GM23338 (cell line): ENCODE results near the gene EEPD1. TPM values are rescaled to one million over a fixed set of nuclear protein-coding genes. Genes with fewer than 3 reads are reported as not detected.

Experiments used
- ATAC-seq: fragments of 200-7000 bp; cut with Tn5 transposase; 3 replicates; pipeline ENCODE4 v1.9.1; 2020
- DNase-seq: peaks from one replicate; pipeline ENCODE4 v3.0.0-alpha.2; 2015; ENCODE audit warnings: low spot score
- H2AFZ ChIP-seq: fragments of 200-600 bp; sonication (generic); 2 replicates; pipeline ENCODE4 v1.8.0; 2016; ENCODE audit warnings: antibody characterized with exemption, mild to moderate bottlenecking, moderate library complexity
- H3F3A ChIP-seq: fragments of 200-600 bp; sonication (generic); replicated peaks from 2 replicates; pipeline ENCODE4 v1.8.0; 2017; ENCODE audit warnings: antibody characterized with exemption, mixed run types, low read depth
- H3K27ac ChIP-seq: fragments of 200-600 bp; sonication (generic); 2 replicates; pipeline ENCODE4 v1.6.1; 2016; ENCODE audit warnings: low read depth
- H3K27me3 ChIP-seq: fragments of 200-600 bp; sonication (generic); 2 replicates; pipeline ENCODE4 v1.8.0; 2016; ENCODE audit warnings: mild to moderate bottlenecking, mixed run types, moderate library complexity; ENCODE audit not compliant: insufficient read depth
- H3K36me3 ChIP-seq: fragments of 200-600 bp; sonication (generic); 2 replicates; pipeline ENCODE4 v1.8.0; 2016; ENCODE audit warnings: mild to moderate bottlenecking; ENCODE audit not compliant: insufficient read depth
- H3K4me1 ChIP-seq: fragments of 200-600 bp; sonication (generic); 2 replicates; pipeline ENCODE4 v1.8.0; 2016; ENCODE audit warnings: mild to moderate bottlenecking, moderate library complexity; ENCODE audit not compliant: insufficient read depth
- H3K4me2 ChIP-seq: fragments of 200-600 bp; sonication (generic); 2 replicates; pipeline ENCODE4 v1.7.1; 2017; ENCODE audit warnings: mixed run types
- H3K4me3 ChIP-seq: fragments of 200-600 bp; sonication (generic); 2 replicates; pipeline ENCODE4 v1.6.1; 2016; ENCODE audit warnings: mixed run types
- H3K79me2 ChIP-seq: fragments of 200-600 bp; sonication (generic); replicated peaks from 2 replicates; pipeline ENCODE4 v1.8.0; 2017; ENCODE audit warnings: mild to moderate bottlenecking; ENCODE audit not compliant: insufficient read depth
- H3K9me2 ChIP-seq: fragments of 200-600 bp; sonication (generic); 2 replicates; pipeline ENCODE4 v1.8.0; 2017; ENCODE audit not compliant: insufficient read depth
- H4K20me1 ChIP-seq: fragments of 200-600 bp; sonication (generic); replicated peaks from 2 replicates; pipeline ENCODE4 v1.8.0; 2017; ENCODE audit warnings: mild to moderate bottlenecking; ENCODE audit not compliant: insufficient read depth
- H3K27ac Mint-ChIP-seq: 2 replicates; pipeline ENCODE4 v1.8.0; 2020; ENCODE audit warnings: inconsistent platforms, mild to moderate bottlenecking, moderate library complexity, mixed read lengths
- H3K27me3 Mint-ChIP-seq: 3 replicates; pipeline ENCODE4 v1.8.0; 2022; ENCODE audit warnings: low read depth, mild to moderate bottlenecking, moderate library complexity, mixed read lengths, inconsistent platforms; ENCODE audit not compliant: insufficient read depth, poor library complexity
- H3K36me3 Mint-ChIP-seq: 3 replicates; pipeline ENCODE4 v1.8.0; 2021; ENCODE audit warnings: low read depth, mild to moderate bottlenecking, inconsistent platforms, moderate library complexity, mixed read lengths
- H3K4me1 Mint-ChIP-seq: 3 replicates; pipeline ENCODE4 v1.8.0; 2020; ENCODE audit warnings: mild to moderate bottlenecking, inconsistent platforms, mixed read lengths
- H3K4me3 Mint-ChIP-seq: 3 replicates; pipeline ENCODE4 v1.8.0; 2021; ENCODE audit warnings: moderate library complexity, mild to moderate bottlenecking, inconsistent platforms, mixed read lengths
- H3K9me3 Mint-ChIP-seq: 3 replicates; pipeline ENCODE4 v1.8.0; 2020; ENCODE audit warnings: moderate library complexity, mild to moderate bottlenecking, inconsistent platforms, mixed read lengths
- CREB1 ChIP-seq: fragments of 250-450 bp; sonication (Bioruptor Pico); IDR thresholded peaks from 2 replicates; pipeline ENCODE4 v1.5.0; 2020; ENCODE audit warnings: low read depth, mild to moderate bottlenecking, moderate library complexity
- CTCF ChIP-seq, 2 experiments: fragments of 200-600 bp in 1 of 2; sonication (generic) in 1 of 2; conservative IDR thresholded peaks; 2 replicates each; pipeline versions ENCODE4 v1.5.1 to v1.6.1; 2016 to 2017; ENCODE audit warnings: antibody characterized with exemption in 2 of 2, low read depth in 2 of 2, mild to moderate bottlenecking in 2 of 2, moderate library complexity in 1 of 2
- ETS1 ChIP-seq: IDR thresholded peaks from 2 replicates; pipeline ENCODE4 v1.6.1; 2016; ENCODE audit warnings: antibody characterized with exemption
- EZH2phosphoT487 ChIP-seq: fragments of 200-600 bp; sonication (generic); IDR thresholded peaks from one replicate; pipeline ENCODE4 v1.8.1; 2018; ENCODE audit warnings: antibody characterized with exemption; ENCODE audit not compliant: unreplicated experiment
- JUNB ChIP-seq: IDR thresholded peaks from one replicate; pipeline ENCODE4 v1.6.1; 2016; ENCODE audit warnings: antibody characterized with exemption; ENCODE audit not compliant: unreplicated experiment
- NANOG ChIP-seq: IDR thresholded peaks from 2 replicates; pipeline ENCODE4 v1.6.1; 2016; ENCODE audit warnings: antibody characterized with exemption, borderline replicate concordance
- POLR2AphosphoS5 ChIP-seq: IDR thresholded peaks from 2 replicates; pipeline ENCODE4 v1.6.1; 2016; ENCODE audit warnings: antibody characterized with exemption, low read depth
- REST ChIP-seq: IDR thresholded peaks from one replicate; pipeline ENCODE4 v1.6.1; 2018; ENCODE audit warnings: antibody characterized with exemption; ENCODE audit not compliant: unreplicated experiment
- STAT1 ChIP-seq: IDR thresholded peaks from one replicate; pipeline ENCODE4 v1.6.1; 2016; ENCODE audit warnings: antibody characterized with exemption; ENCODE audit not compliant: unreplicated experiment
- ZNF114 ChIP-seq: fragments of 250-450 bp; sonication (Bioruptor Pico); IDR thresholded peaks from 2 replicates; pipeline ENCODE4 v1.5.0; 2020; ENCODE audit warnings: mild to moderate bottlenecking, moderate library complexity
- ZNF462 ChIP-seq: fragments of 250-450 bp; sonication (Bioruptor Pico); IDR thresholded peaks from 2 replicates; pipeline ENCODE4 v1.5.0; 2020; ENCODE audit warnings: mild to moderate bottlenecking, moderate library complexity
- polyA plus RNA-seq: library from polyadenylated mRNA; unstranded; fragments of >200 nt; fragmentation: Nextera tagmentation; extraction: Ambion mirVana; gene quantifications from 2 replicates; pipeline ENCODE4 v1.2.1, GENCODE V29; 2016
- total RNA-seq: library from RNA; depleted of rRNA; stranded (reverse); fragments of >200 nt; shearing (Covaris generic); gene quantifications from 2 replicates; pipeline ENCODE4 v1.2.3, GENCODE V29; 2014

The EEPD1 gene
- total and polyA plus RNA-seq, 2 experiments from 2014 or later = 4.1 to 17.1 TPM

- TF ChIP-seq CTCF (conservative IDR thresholded peaks at IDR 0.05; ENCODE audit: low read depth in 2 of 2) (no peak), ZNF114 (CRISPR knock-in tag) (no peak), CREB1 (CRISPR knock-in tag) (no peak), REST (no peak), ETS1 (no peak), STAT1 (no peak), ZNF462 (no peak), POLR2AphosphoS5 (no peak), EZH2phosphoT487 (no peak), JUNB (no peak), NANOG (no peak)
- no peaks in the 10 kb centered on the region for H3K36me3 ChIP-seq
- H3K9me2 ChIP-seq = no peaks in the 10 kb centered on the region
- no peaks in the 10 kb centered on the region for H3K27me3 Mint-ChIP-seq
- no peaks in the 10 kb centered on the region for H3K27me3 ChIP-seq
- H3K27ac ChIP-seq = no peak overlapping the region
- H3K79me2 ChIP-seq = no peaks in the 10 kb centered on the region
- H3K36me3 Mint-ChIP-seq = no peaks in the 10 kb centered on the region
- no peaks in the 10 kb centered on the region for H4K20me1 ChIP-seq
- H3F3A ChIP-seq = no peaks in the 10 kb centered on the region
- no peak overlapping the region for H3K4me3 ChIP-seq
- H2AFZ ChIP-seq = no peak overlapping the region
- H3K27ac Mint-ChIP-seq = no peak overlapping the region
- DNase-seq = no peak
- no peaks in the 10 kb centered on the region for H3K4me1 ChIP-seq
- H3K4me2 ChIP-seq = no peak overlapping the region
- peaks cover 6% of the 10 kb centered on the region; the same call in 1 of the 3 replicates for H3K4me1 Mint-ChIP-seq
- H3K4me3 Mint-ChIP-seq = no peak overlapping the region
- ATAC-seq = no peak
- no peaks in the 10 kb centered on the region for H3K9me3 Mint-ChIP-seq
These were observed 28.6 kb downstream of the EEPD1 start for GRCh38 chr7:36181668-36182067.
